DND-41 (cell line): Measurements from ENCODE around the gene C1orf52.

Experiments used
- ATAC-seq: fragments of 200-7000 bp; cut with Tn5 transposase; 3 replicates; pipeline ENCODE4 v1.9.1; 2021; ENCODE audit warnings: low read depth; ENCODE audit not compliant: insufficient read depth
- DNase-seq: peaks from one replicate; pipeline ENCODE4 v3.0.0-alpha.2; 2020
- H2AFZ ChIP-seq: 2 replicates; pipeline ENCODE4 v1.6.0; 2012; ENCODE audit warnings: low read depth, low read length
- H3K27ac ChIP-seq: 2 replicates; pipeline ENCODE4 v1.5.1; 2012; ENCODE audit warnings: low read length, inconsistent platforms
- H3K27me3 ChIP-seq: fragments of 200-600 bp; sonication (generic); 2 replicates; pipeline ENCODE4 v1.6.0; 2012; ENCODE audit warnings: low read length, mild to moderate bottlenecking, inconsistent platforms; ENCODE audit not compliant: insufficient read depth, poor library complexity
- H3K36me3 ChIP-seq: 2 replicates; pipeline ENCODE4 v1.5.1; 2012; ENCODE audit warnings: low read length, inconsistent platforms; ENCODE audit not compliant: insufficient read depth
- H3K4me1 ChIP-seq: 2 replicates; pipeline ENCODE4 v1.5.1; 2012; ENCODE audit warnings: mild to moderate bottlenecking, low read length; ENCODE audit not compliant: insufficient read depth
- H3K4me2 ChIP-seq: 2 replicates; pipeline ENCODE4 v1.6.0; 2012; ENCODE audit warnings: mild to moderate bottlenecking, moderate library complexity, low read length, inconsistent platforms; ENCODE audit not compliant: insufficient read depth
- H3K4me3 ChIP-seq, 2 experiments: fragments of 200-600 bp in 1 of 2; shearing (Covaris generic) in 1 of 2; 2 replicates each; pipeline ENCODE4 v1.5.1; 2012 to 2016; ENCODE audit warnings: inconsistent platforms in 2 of 2, low read length in 2 of 2, mild to moderate bottlenecking in 2 of 2, low read depth in 1 of 2, moderate library complexity in 1 of 2
- H3K79me2 ChIP-seq: 2 replicates; pipeline ENCODE4 v1.6.0; 2012; ENCODE audit warnings: low read length, inconsistent platforms; ENCODE audit not compliant: insufficient read depth
- H3K9ac ChIP-seq: 2 replicates; pipeline ENCODE4 v1.6.0; 2012; ENCODE audit warnings: low read depth, mild to moderate bottlenecking, inconsistent platforms, low read length, moderate library complexity
- H3K9me3 ChIP-seq: 2 replicates; pipeline ENCODE4 v1.5.1; 2012; ENCODE audit warnings: low read length, moderate library complexity, mild to moderate bottlenecking, inconsistent platforms; ENCODE audit not compliant: insufficient read depth, severe bottlenecking
- H4K20me1 ChIP-seq: 2 replicates; pipeline ENCODE4 v1.6.0; 2012; ENCODE audit warnings: low read length; ENCODE audit not compliant: insufficient read depth
- CTCF ChIP-seq: IDR thresholded peaks from 2 replicates; pipeline ENCODE4 v1.5.1; 2012; ENCODE audit warnings: borderline replicate concordance, low read length, moderate library complexity, mild to moderate bottlenecking; ENCODE audit not compliant: poor library complexity, severe bottlenecking; ENCODE audit errors: extremely low read depth
- EZH2 ChIP-seq: IDR thresholded peaks from 3 replicates; pipeline ENCODE4 v1.6.1; 2012; ENCODE audit warnings: borderline replicate concordance, low read depth, mild to moderate bottlenecking, moderate library complexity, low read length, inconsistent platforms; ENCODE audit not compliant: severe bottlenecking

C1orf52 gene

GRCh38 chr1:85223334-85223733 is 36.1 kb downstream of the C1orf52 start:
- ATAC-seq (no peak), DNase-seq (no peak)
- Histone ChIP-seq H3K27me3 (no peaks in the 10 kb centered on the region), H3K79me2 (no peaks in the 10 kb centered on the region), H3K9me3 (no peaks in the 10 kb centered on the region), H3K4me2 (no peak overlapping the region), H3K4me1 (no peaks in the 10 kb centered on the region), H2AFZ (no peak overlapping the region), H3K36me3 (no peaks in the 10 kb centered on the region), H3K4me3 (no peak overlapping the region), H3K27ac (no peak overlapping the region), H3K9ac (no peak overlapping the region), H4K20me1 (no peaks in the 10 kb centered on the region)
- TF ChIP-seq EZH2 = no peak
- no peak for TF ChIP-seq CTCF

GRCh38 chr1:85220756-85221201 is 38.7 kb downstream of the C1orf52 start:
- Histone ChIP-seq H3K4me1 (no peaks in the 10 kb centered on the region), H3K9me3 (no peaks in the 10 kb centered on the region), H3K27me3 (no peaks in the 10 kb centered on the region), H3K9ac (no peak overlapping the region), H2AFZ (no peak overlapping the region), H4K20me1 (no peaks in the 10 kb centered on the region), H3K4me3 (no peak overlapping the region), H3K36me3 (no peaks in the 10 kb centered on the region), H3K79me2 (no peaks in the 10 kb centered on the region), H3K27ac (no peak overlapping the region), H3K4me2 (no peak overlapping the region)
- ATAC-seq (no peak), DNase-seq (no peak)
- TF ChIP-seq EZH2 (no peak), CTCF (no peak)

- H4K20me1 ChIP-seq = no peaks in the 10 kb centered on the region
- H3K9ac ChIP-seq = no peak overlapping the region
- TF ChIP-seq CTCF = no peak
- no peak for TF ChIP-seq EZH2
- no peaks in the 10 kb centered on the region for H3K36me3 ChIP-seq
- H3K27ac ChIP-seq = no peak overlapping the region
- H3K4me1 ChIP-seq = no peaks in the 10 kb centered on the region
- DNase-seq (no peak), ATAC-seq (no peak)
- H3K79me2 ChIP-seq = no peaks in the 10 kb centered on the region
- H3K27me3 ChIP-seq = no peaks in the 10 kb centered on the region
- no peak overlapping the region for H2AFZ ChIP-seq
- H3K4me2 ChIP-seq = no peak overlapping the region
- H3K9me3 ChIP-seq = no peaks in the 10 kb centered on the region
- no peak overlapping the region for H3K4me3 ChIP-seq
Measured at GRCh38 chr1:85219853-85220610, 39.4 kb downstream of the C1orf52 start.

GRCh38 chr1:85216697-85217096 is 42.8 kb downstream of the C1orf52 start:
- H3K4me3 ChIP-seq = no peak overlapping the region
- DNase-seq = no peak
- H3K9ac ChIP-seq = no peak overlapping the region
- ATAC-seq = no peak
- no peaks in the 10 kb centered on the region for H3K79me2 ChIP-seq
- no peaks in the 10 kb centered on the region for H4K20me1 ChIP-seq
- no peaks in the 10 kb centered on the region for H3K4me1 ChIP-seq
- no peaks in the 10 kb centered on the region for H3K36me3 ChIP-seq
- no peak for TF ChIP-seq CTCF
- TF ChIP-seq EZH2 = no peak
- H3K27me3 ChIP-seq = no peaks in the 10 kb centered on the region
- no peak overlapping the region for H3K4me2 ChIP-seq
- H2AFZ ChIP-seq = no peak overlapping the region
- no peak overlapping the region for H3K27ac ChIP-seq
- H3K9me3 ChIP-seq = no peaks in the 10 kb centered on the region
